PC-9 (cell line): ENCODE data around the gene ROBO1. TPM values are rescaled to one million over a fixed set of nuclear protein-coding genes. Genes with fewer than 3 reads are reported as not detected.

Experiments
- BruUV-seq: library from RNA; stranded (reverse); fragments of 400-500 nt; replicated peaks from 2 replicates; lab custom pipeline; 2021; lab: Mats Ljungman, UMichigan
- CTCF ChIA-PET: fragments of 300-600 bp; sonication (Branson Sonifier 250); formaldehyde crosslinking; loops from one replicate; lab custom pipeline; 2022; ENCODE audit warnings: antibody characterized with exemption; lab: Charles Lee
- POLR2A ChIA-PET: fragments of 300-600 bp; sonication (Branson Sonifier 250); formaldehyde crosslinking; loops from one replicate; lab custom pipeline; 2022; ENCODE audit warnings: antibody characterized with exemption; ENCODE audit not compliant: unreplicated experiment; lab: Charles Lee
- DNase-seq, 2 experiments: peaks; one replicate each; pipeline versions ENCODE4 v3.0.0 to v3.0.0-alpha.2; 2015 to 2022; ENCODE audit warnings: mixed read lengths in 1 of 2
- H2AFZ ChIP-seq: fragments of 200-600 bp; sonication (generic); 2 replicates; pipeline ENCODE4 v1.8.1; 2017; ENCODE audit warnings: antibody characterized with exemption
- H3F3A ChIP-seq: fragments of 200-600 bp; sonication (generic); 2 replicates; pipeline ENCODE4 v1.8.1; 2017; ENCODE audit warnings: antibody characterized with exemption, mild to moderate bottlenecking, low read depth; ENCODE audit not compliant: insufficient read depth
- H3K27ac ChIP-seq: fragments of 200-600 bp; sonication (generic); 2 replicates; pipeline ENCODE4 v1.6.1; 2016; ENCODE audit warnings: mixed run types
- H3K27me3 ChIP-seq: fragments of 200-600 bp; sonication (generic); 2 replicates; pipeline ENCODE4 v1.6.1; 2016; ENCODE audit warnings: low read depth, mixed run types; ENCODE audit not compliant: insufficient read depth
- H3K36me3 ChIP-seq: fragments of 200-600 bp; sonication (generic); 2 replicates; pipeline ENCODE4 v1.6.1; 2016; ENCODE audit warnings: low read depth, mixed run types
- H3K4me1 ChIP-seq: fragments of 200-600 bp; sonication (generic); replicated peaks from 2 replicates; pipeline ENCODE4 v1.6.1; 2016; ENCODE audit warnings: mixed run types; ENCODE audit not compliant: insufficient read depth
- H3K4me2 ChIP-seq: fragments of 200-600 bp; sonication (generic); 2 replicates; pipeline ENCODE4 v1.6.1; 2017; ENCODE audit warnings: mixed run types
- H3K4me3 ChIP-seq: fragments of 200-600 bp; sonication (generic); 2 replicates; pipeline ENCODE4 v1.6.1; 2016; ENCODE audit warnings: mixed run types
- H3K79me2 ChIP-seq: fragments of 200-600 bp; sonication (generic); 2 replicates; pipeline ENCODE4 v1.6.1; 2017; ENCODE audit warnings: low read depth, mixed run types
- H3K9me2 ChIP-seq: fragments of 200-600 bp; sonication (generic); 2 replicates; pipeline ENCODE4 v1.8.1; 2017; ENCODE audit warnings: mild to moderate bottlenecking; ENCODE audit not compliant: insufficient read depth
- H3K9me3 ChIP-seq: fragments of 200-600 bp; sonication (generic); 2 replicates; pipeline ENCODE4 v1.8.1; 2016; ENCODE audit warnings: low read depth; ENCODE audit not compliant: insufficient read depth
- H4K20me1 ChIP-seq: fragments of 200-600 bp; sonication (generic); 2 replicates; pipeline ENCODE4 v1.8.1; 2017; ENCODE audit not compliant: insufficient read depth
- EZH2 ChIP-seq: fragments of 200-600 bp; sonication (generic); IDR thresholded peaks from 2 replicates; pipeline ENCODE4 v1.8.0; 2017; ENCODE audit warnings: antibody characterized with exemption, low read depth
- intact Hi-C: fragments of 100-400 bp; cut with micrococcal nuclease; formaldehyde crosslinking; loops from one replicate; pipeline ENCODE4 v1.10.0; 2022; ENCODE audit not compliant: unreplicated experiment
- total RNA-seq: library from RNA; stranded (reverse); gene quantifications from 2 replicates; pipeline ENCODE4 v1.2.3, GENCODE V29; 2021
- TF ChIP-seq, protein P1 (sequence below): fragments of 200-600 bp; sonication (generic); conservative IDR thresholded peaks from 2 replicates; pipeline ENCODE4 v1.6.1; 2017; ENCODE audit warnings: mixed run types, antibody characterized with exemption, mild to moderate bottlenecking, moderate library complexity

ROBO1 gene
- total RNA-seq, 1 experiment from 2014 or later, result 17.5 TPM

DNA sequence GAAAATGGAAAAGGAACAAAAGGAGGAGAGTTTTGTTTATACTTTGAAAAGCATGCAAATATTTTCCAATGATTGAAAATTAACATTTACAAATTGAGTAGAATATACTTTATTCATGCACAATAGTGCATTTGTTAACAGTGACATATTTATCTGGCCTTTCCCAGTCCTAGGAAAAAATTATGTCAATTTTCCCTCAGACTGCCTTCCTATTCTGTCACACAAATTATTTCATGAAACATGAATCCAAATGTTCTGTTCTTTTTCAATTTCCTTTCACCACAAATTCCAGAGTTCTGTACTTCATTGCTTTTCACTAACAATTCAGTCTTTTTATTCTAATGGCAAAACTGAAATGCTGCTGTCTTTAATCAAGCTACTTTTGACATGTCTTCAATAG is 945.1 kb downstream of the ROBO1 start:
- H3K36me3 ChIP-seq, result no peaks in the 10 kb centered on the region
- H3K4me2 ChIP-seq, result peak overlapping the region; percentile 48; the same call in 1 of the 2 replicates
- H2AFZ ChIP-seq, result no peak overlapping the region
- peaks cover 20% of the 10 kb centered on the region for H3K4me1 ChIP-seq
- H3K27me3 ChIP-seq, result no peaks in the 10 kb centered on the region
- H3K79me2 ChIP-seq, result no peaks in the 10 kb centered on the region
- H3K9me3 ChIP-seq, result no peaks in the 10 kb centered on the region
- intact Hi-C loops, result loop anchor here (10.0 kb wide), 1 partner anchor 192 kb away; no protein-coding TSS in a partner anchor
- no peaks in the 10 kb centered on the region for H4K20me1 ChIP-seq
- no peaks in the 10 kb centered on the region for H3K9me2 ChIP-seq
- no peak for DNase-seq
- ChIA-PET CTCF (no interaction called here), POLR2A (no interaction called here)
- no peak for TF ChIP-seq EZH2
- TF ChIP-seq, protein P1, sequence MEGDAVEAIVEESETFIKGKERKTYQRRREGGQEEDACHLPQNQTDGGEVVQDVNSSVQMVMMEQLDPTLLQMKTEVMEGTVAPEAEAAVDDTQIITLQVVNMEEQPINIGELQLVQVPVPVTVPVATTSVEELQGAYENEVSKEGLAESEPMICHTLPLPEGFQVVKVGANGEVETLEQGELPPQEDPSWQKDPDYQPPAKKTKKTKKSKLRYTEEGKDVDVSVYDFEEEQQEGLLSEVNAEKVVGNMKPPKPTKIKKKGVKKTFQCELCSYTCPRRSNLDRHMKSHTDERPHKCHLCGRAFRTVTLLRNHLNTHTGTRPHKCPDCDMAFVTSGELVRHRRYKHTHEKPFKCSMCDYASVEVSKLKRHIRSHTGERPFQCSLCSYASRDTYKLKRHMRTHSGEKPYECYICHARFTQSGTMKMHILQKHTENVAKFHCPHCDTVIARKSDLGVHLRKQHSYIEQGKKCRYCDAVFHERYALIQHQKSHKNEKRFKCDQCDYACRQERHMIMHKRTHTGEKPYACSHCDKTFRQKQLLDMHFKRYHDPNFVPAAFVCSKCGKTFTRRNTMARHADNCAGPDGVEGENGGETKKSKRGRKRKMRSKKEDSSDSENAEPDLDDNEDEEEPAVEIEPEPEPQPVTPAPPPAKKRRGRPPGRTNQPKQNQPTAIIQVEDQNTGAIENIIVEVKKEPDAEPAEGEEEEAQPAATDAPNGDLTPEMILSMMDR, result no peak
- peaks cover 8% of the 10 kb centered on the region; the same call in 1 of the 2 replicates for H3F3A ChIP-seq
- BruUV-seq, result no TSS peak
- H3K27ac ChIP-seq, result no peak overlapping the region
- H3K4me3 ChIP-seq, result no peak overlapping the region

DNA sequence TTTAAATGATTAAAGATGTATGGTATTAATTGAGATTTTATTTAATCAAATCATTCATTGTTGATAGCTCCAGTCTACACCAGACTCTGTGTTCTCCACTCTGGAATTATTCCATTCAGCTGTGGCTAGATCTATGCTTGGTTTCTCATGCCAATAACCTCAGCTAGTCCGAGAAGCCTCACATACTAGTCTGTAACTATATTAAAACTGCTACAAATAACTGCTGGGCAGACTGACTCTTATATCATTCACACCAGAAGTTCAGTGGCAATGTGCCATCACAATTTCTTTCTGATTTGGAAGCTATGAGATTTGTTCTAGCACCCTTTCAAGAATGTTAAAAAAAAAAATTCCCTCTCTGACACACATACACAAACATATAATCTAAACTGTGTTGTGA is 947.3 kb downstream of the ROBO1 start:
- peaks cover 20% of the 10 kb centered on the region for H3K4me1 ChIP-seq
- H3K27ac ChIP-seq, result no peak overlapping the region
- no peak overlapping the region for H3K4me3 ChIP-seq
- TF ChIP-seq, protein P1, result no peak
- TF ChIP-seq EZH2, result no peak
- no peaks in the 10 kb centered on the region for H3K79me2 ChIP-seq
- peaks cover 8% of the 10 kb centered on the region; the same call in 1 of the 2 replicates for H3F3A ChIP-seq
- intact Hi-C loops, result loop anchor here (10.0 kb wide), 1 partner anchor 194 kb away; no protein-coding TSS in a partner anchor
- H4K20me1 ChIP-seq, result no peaks in the 10 kb centered on the region
- no peaks in the 10 kb centered on the region for H3K9me2 ChIP-seq
- H3K9me3 ChIP-seq, result no peaks in the 10 kb centered on the region
- BruUV-seq, result no TSS peak
- H3K36me3 ChIP-seq, result no peaks in the 10 kb centered on the region
- H3K4me2 ChIP-seq, result no peak overlapping the region
- DNase-seq, result no peak
- no peaks in the 10 kb centered on the region for H3K27me3 ChIP-seq
- no peak overlapping the region for H2AFZ ChIP-seq
- ChIA-PET CTCF (no interaction called here), POLR2A (no interaction called here)

DNA sequence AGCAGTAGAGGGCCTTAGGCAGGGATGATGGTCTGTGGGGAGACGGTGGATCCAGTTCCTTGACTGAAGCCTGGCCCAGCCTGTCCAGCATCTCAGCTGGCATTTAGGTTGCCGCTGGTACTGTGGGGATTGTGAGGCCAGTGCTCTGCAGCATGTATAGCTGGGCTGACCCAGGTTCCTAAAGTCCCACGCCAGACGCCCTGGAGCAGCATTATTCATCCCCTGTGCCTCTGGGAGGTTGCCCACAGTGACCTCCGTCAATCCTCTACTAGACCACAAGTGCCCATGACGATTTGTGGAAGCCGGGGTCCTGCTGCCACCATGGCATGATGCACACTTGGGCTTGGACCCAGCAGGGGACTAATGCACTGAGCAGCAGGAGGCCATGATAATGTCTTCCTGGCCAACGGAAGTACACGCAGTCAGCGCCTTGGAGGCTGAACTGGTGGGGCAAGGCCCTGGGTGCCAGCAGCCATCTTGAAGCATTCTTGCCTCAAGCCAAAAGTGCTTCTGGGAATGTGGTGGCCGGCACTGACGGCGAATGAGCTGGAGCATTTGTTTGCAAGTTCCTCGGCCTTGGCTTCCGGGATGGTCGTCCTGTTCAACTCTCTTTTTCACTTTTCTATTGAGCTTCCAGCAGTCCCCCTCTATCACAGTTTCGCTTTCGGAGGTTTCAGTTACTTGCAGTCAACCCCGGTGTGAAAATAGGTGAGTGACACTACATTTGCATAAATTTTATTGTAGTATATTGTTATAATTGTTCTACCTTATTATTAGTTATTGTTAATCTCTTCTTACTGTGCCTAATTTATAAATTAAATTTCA is 949.4 kb downstream of the ROBO1 start:
- ChIA-PET POLR2A (no interaction called here), CTCF (no interaction called here)
- TF ChIP-seq, protein P1, result no peak
- no peak for TF ChIP-seq EZH2
- Histone ChIP-seq H3F3A (peaks cover 5% of the 10 kb centered on the region; the same call in 1 of the 2 replicates), H3K79me2 (no peaks in the 10 kb centered on the region), H2AFZ (no peak overlapping the region), H3K4me3 (no peak overlapping the region), H3K9me3 (no peaks in the 10 kb centered on the region), H3K36me3 (no peaks in the 10 kb centered on the region), H3K27ac (no peak overlapping the region), H3K9me2 (no peaks in the 10 kb centered on the region), H4K20me1 (no peaks in the 10 kb centered on the region), H3K4me2 (no peak overlapping the region), H3K27me3 (no peaks in the 10 kb centered on the region), H3K4me1 (peaks cover 7% of the 10 kb centered on the region)
- intact Hi-C loops, result no loop called here
- no TSS peak for BruUV-seq
- DNase-seq, result no peak
